Glutamatergic neuron (in vitro differentiated cells): ENCODE results near the gene SLC9C2. TPM values are rescaled to one million over a fixed set of nuclear protein-coding genes. Genes with fewer than 3 reads are reported as not detected.

Experiments used
- DNase-seq: peaks from one replicate; pipeline ENCODE4 v3.0.0; 2022
- H3K27ac Mint-ChIP-seq: one replicate; pipeline ENCODE4 v1.8.0; 2020; ENCODE audit warnings: mild to moderate bottlenecking, mixed read lengths, inconsistent platforms; ENCODE audit not compliant: unreplicated experiment
- H3K27me3 Mint-ChIP-seq: one replicate; pipeline ENCODE4 v1.8.0; 2020; ENCODE audit warnings: mild to moderate bottlenecking, moderate library complexity, mixed read lengths, inconsistent platforms; ENCODE audit not compliant: unreplicated experiment
- H3K36me3 Mint-ChIP-seq: one replicate; pipeline ENCODE4 v1.8.0; 2020; ENCODE audit warnings: mild to moderate bottlenecking, mixed read lengths, inconsistent platforms; ENCODE audit not compliant: unreplicated experiment
- H3K4me1 Mint-ChIP-seq: one replicate; pipeline ENCODE4 v1.8.0; 2020; ENCODE audit warnings: mild to moderate bottlenecking, low read depth, mixed read lengths, inconsistent platforms; ENCODE audit not compliant: unreplicated experiment
- H3K4me3 Mint-ChIP-seq: one replicate; pipeline ENCODE4 v1.8.0; 2020; ENCODE audit warnings: mild to moderate bottlenecking, mixed read lengths, inconsistent platforms; ENCODE audit not compliant: unreplicated experiment
- H3K9me3 Mint-ChIP-seq: one replicate; pipeline ENCODE4 v1.8.0; 2020; ENCODE audit warnings: mild to moderate bottlenecking, moderate library complexity, mixed read lengths, inconsistent platforms; ENCODE audit not compliant: unreplicated experiment
- CTCF ChIP-seq: fragments of 200-600 bp; sonication (generic); IDR thresholded peaks from one replicate; pipeline ENCODE4 v1.5.0; 2021; ENCODE audit not compliant: partially characterized antibody, unreplicated experiment
- total RNA-seq: library from RNA; stranded (reverse); fragmentation: NEBNext Ultra II Directional; extraction: Animal tissue kit (Norgen Biotek cat#: 25700); gene quantifications from one replicate; pipeline ENCODE4 v1.2.1, GENCODE V29; 2021; ENCODE audit not compliant: unreplicated experiment

Gene SLC9C2
- total RNA-seq, 1 donor from 2014 or later = 0.98 TPM

DNA sequence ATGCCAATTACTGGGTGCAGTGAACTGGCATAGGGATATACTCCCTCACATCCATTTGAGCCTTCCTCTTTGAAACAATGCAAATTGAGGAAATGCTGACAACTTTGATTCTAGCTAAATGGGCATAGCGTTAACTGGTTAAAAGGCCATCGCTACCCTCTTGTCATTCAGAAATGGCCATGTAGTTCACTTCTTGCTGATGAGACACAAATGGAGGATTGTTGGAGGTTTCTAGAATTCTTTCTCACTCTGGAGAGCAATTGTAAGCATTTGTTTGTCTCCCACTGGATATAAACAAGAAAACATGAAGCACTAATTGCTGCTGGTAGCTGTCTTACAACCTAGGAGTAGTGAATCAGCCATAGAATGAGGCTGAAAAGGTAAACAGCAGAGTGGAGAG, 111.4 kb downstream of the SLC9C2 start:
- Mint-ChIP-seq H3K36me3 (peaks cover 7% of the 10 kb centered on the region), H3K9me3 (no peaks in the 10 kb centered on the region)

GRCh38 chr1:173489929-173490328, 112.9 kb downstream of the SLC9C2 start:
- H3K4me1 Mint-ChIP-seq = no peaks in the 10 kb centered on the region
- DNase-seq = no peak
- H3K4me3 Mint-ChIP-seq = no peak overlapping the region
- no peak overlapping the region for H3K27ac Mint-ChIP-seq
- TF ChIP-seq CTCF = no peak
- H3K9me3 Mint-ChIP-seq = no peaks in the 10 kb centered on the region
- H3K36me3 Mint-ChIP-seq = peaks cover 7% of the 10 kb centered on the region
- no peaks in the 10 kb centered on the region for H3K27me3 Mint-ChIP-seq

More for the DNA sequence above, 111.4 kb downstream of the SLC9C2 start:
- no peak overlapping the region for H3K4me3 Mint-ChIP-seq
- no peak for DNase-seq
- no peak overlapping the region for H3K27ac Mint-ChIP-seq
- no peaks in the 10 kb centered on the region for H3K27me3 Mint-ChIP-seq
- H3K4me1 Mint-ChIP-seq = no peaks in the 10 kb centered on the region
- TF ChIP-seq CTCF = no peak

DNA sequence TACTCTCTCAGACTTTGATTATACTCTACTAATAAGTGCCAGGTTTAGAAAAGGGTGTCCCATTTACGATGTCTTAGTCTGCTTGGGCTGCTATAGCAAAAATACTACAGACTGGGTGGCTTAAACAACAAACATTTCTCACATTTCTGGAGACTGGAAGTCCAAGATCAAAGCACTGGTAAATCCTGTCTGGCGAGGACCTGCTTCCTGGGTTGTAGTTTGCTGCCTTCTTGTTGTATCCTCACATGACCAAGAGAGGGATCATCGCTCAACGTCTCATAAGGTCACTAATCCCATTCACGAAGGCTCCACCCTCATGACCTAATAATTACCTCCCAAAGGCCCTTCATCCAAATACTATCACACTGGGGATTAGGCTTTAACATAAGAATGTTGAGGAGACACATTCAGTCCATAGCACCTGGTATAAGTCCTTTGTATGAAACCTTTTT, 113.7 kb downstream of the SLC9C2 start:
- H3K36me3 Mint-ChIP-seq = peaks cover 7% of the 10 kb centered on the region
- no peaks in the 10 kb centered on the region for H3K9me3 Mint-ChIP-seq
- TF ChIP-seq CTCF = no peak
- no peaks in the 10 kb centered on the region for H3K27me3 Mint-ChIP-seq
- no peak overlapping the region for H3K27ac Mint-ChIP-seq
- H3K4me3 Mint-ChIP-seq = no peak overlapping the region
- no peaks in the 10 kb centered on the region for H3K4me1 Mint-ChIP-seq
- no peak for DNase-seq

GRCh38 chr1:173488001-173488400, 114.9 kb downstream of the SLC9C2 start:
- no peak overlapping the region for H3K27ac Mint-ChIP-seq
- no peak overlapping the region for H3K4me3 Mint-ChIP-seq
- peaks cover 2% of the 10 kb centered on the region for H3K36me3 Mint-ChIP-seq

GRCh38 chr1:173485401-173485800, 117.5 kb downstream of the SLC9C2 start:
- Mint-ChIP-seq H3K36me3 (no peaks in the 10 kb centered on the region), H3K4me3 (no peak overlapping the region), H3K27ac (no peak overlapping the region), H3K27me3 (no peaks in the 10 kb centered on the region), H3K4me1 (no peaks in the 10 kb centered on the region), H3K9me3 (peaks cover 2% of the 10 kb centered on the region)
- no peak for DNase-seq
- no peak for TF ChIP-seq CTCF

More at GRCh38 chr1:173488001-173488400, 114.9 kb downstream of the SLC9C2 start:
- Mint-ChIP-seq H3K9me3 (no peaks in the 10 kb centered on the region), H3K27me3 (no peaks in the 10 kb centered on the region), H3K4me1 (no peaks in the 10 kb centered on the region)
- no peak for DNase-seq
- TF ChIP-seq CTCF = no peak
